T-helper 9 cell (primary cell): Measurements from ENCODE around the gene ERP27.

Experiments used
- DNase-seq: peaks from one replicate; pipeline ENCODE4 v3.0.0-alpha.2; 2020
- total RNA-seq, 2 donors: gene quantifications; one replicate each; lab custom pipeline; 2026; lab: John Stamatoyannopoulos, UW

The ERP27 gene
- 7.6 to 9.7 reads per million in 2 donors for total RNA-seq

GRCh38 chr12:14938301-14938700, at the start of gene ERP27:
TSS of gene ERP27 (minus strand) at chr12:14938537. CDS start at chr12:14938508, 29 bp downstream.
- no peak for DNase-seq

GRCh38 chr12:14988035-14988434, 49.7 kb upstream of the ERP27 start:
- no peak for DNase-seq

GRCh38 chr12:14986449-14986848, 48.1 kb upstream of the ERP27 start:
- no peak for DNase-seq

- no peak for DNase-seq
Observed at GRCh38 chr12:14984766-14985285, 46.5 kb upstream of the ERP27 start.

- no peak for DNase-seq
Observed at GRCh38 chr12:14984036-14984435, 45.7 kb upstream of the ERP27 start.

- no peak for DNase-seq
Observed at GRCh38 chr12:14982991-14983390, 44.7 kb upstream of the ERP27 start.

- DNase-seq: no peak
Observed at GRCh38 chr12:14982562-14982961, 44.2 kb upstream of the ERP27 start.

GRCh38 chr12:14981049-14981448, 42.7 kb upstream of the ERP27 start:
- DNase-seq: no peak

GRCh38 chr12:14979468-14979867, 41.1 kb upstream of the ERP27 start:
- DNase-seq: no peak

- no peak for DNase-seq
Observed at GRCh38 chr12:14976658-14977057, 38.3 kb upstream of the ERP27 start.

GRCh38 chr12:14975457-14975856, 37.1 kb upstream of the ERP27 start:
- DNase-seq: no peak

- no peak for DNase-seq
Observed at GRCh38 chr12:14974633-14975032, 36.3 kb upstream of the ERP27 start.

- no peak for DNase-seq
Observed at GRCh38 chr12:14972816-14973215, 34.5 kb upstream of the ERP27 start, which contains the start of gene PDE6H. TSS of gene PDE6H (plus strand) at chr12:14973042. CDS start at chr12:14978013, 4,971 bp downstream.

- no peak for DNase-seq
Observed at GRCh38 chr12:14970473-14970872, 32.1 kb upstream of the ERP27 start.

GRCh38 chr12:14968478-14968877, 30.1 kb upstream of the ERP27 start:
- DNase-seq: no peak

GRCh38 chr12:14965221-14965620, 26.9 kb upstream of the ERP27 start:
- DNase-seq: no peak

GRCh38 chr12:14964406-14964805, 26.1 kb upstream of the ERP27 start:
- no peak for DNase-seq

GRCh38 chr12:14963520-14963919, 25.2 kb upstream of the ERP27 start:
- DNase-seq: no peak

- no peak for DNase-seq
Observed at GRCh38 chr12:14962797-14963196, 24.5 kb upstream of the ERP27 start.

- no peak for DNase-seq
Observed at GRCh38 chr12:14962153-14962539, 23.8 kb upstream of the ERP27 start.

- peak; percentile 68 for DNase-seq
Observed at GRCh38 chr12:14961466-14962152, 23.3 kb upstream of the ERP27 start, which contains the start of gene ARHGDIB. TSS of gene ARHGDIB (minus strand) at chr12:14961601. CDS start at chr12:14950712, 10,889 bp downstream.

GRCh38 chr12:14960548-14961465, 22.5 kb upstream of the ERP27 start:
- DNase-seq: no peak

- DNase-seq: no peak
Observed at GRCh38 chr12:14959916-14960496, 21.7 kb upstream of the ERP27 start.
